Stimulated activated CD8-positive, alpha-beta memory T cell treated with anti-CD3 and anti-CD28 coated beads, Interleukin-7, amount 100 ng/mL, for 4 hours (primary cell): ENCODE data around the gene KCNA5.

Experiments used
- DNase-seq, 2 donors: peaks; one replicate each; pipeline ENCODE4 v3.0.0-alpha.2; 2020; ENCODE audit warnings: low read depth in 2 of 2

The KCNA5 gene

DNA sequence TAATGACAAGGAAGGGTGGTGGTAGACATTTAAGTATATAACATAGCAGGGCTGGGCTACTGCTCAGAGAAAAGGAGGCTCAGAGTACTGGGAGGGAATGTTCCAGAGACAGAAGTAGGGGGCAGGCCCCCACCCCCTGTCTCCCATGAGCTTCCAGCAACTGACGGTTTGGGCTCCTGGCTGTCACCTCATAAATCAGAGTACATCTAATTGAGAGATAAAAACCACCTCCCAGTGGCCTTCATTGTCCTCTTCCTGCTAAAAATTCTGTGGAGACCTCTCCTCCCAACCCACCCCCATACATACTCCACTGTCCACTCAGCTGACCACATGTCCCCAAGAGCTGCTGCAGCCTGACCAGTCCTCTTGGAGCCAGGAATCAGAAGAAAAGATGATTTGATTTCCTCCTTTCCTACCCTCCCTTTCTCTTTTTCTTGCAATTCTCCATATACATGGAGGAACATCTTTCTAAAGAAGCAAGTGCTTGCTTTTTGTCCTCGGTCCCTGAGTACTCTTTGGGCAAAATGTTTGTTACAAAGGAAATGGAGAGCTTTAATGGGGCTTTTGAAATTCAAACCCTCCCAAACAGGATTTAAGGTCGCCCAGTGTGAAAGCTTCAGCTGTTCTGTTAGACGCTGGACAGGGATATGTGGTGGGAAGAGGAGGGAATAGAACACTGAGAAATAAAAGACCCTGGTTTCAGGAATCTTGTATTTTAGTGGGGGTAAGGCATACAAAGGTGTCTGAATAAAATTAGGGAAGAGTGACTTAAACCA, 16.4 kb upstream of the KCNA5 start:
- DNase-seq: no peak

DNA sequence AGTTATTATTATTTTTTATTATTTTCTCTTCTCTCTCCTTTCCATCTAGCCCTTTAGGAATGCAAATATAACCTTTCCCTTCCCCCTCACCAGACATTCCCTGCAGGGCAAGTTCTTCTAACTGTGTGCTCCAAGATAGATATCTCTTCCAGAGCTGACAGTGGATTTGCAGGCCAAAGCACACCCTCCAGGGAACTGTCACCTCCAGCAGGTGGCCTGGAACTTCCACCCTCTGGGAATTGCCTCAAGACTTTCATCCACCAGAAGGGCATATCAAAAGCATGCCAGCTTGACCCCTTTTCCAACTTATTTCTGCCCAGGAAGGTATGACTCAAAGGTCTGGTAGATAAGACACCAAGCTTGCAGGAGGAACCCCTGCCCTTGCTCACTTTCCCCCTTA, 13.6 kb upstream of the KCNA5 start:
- no peak for DNase-seq

DNA sequence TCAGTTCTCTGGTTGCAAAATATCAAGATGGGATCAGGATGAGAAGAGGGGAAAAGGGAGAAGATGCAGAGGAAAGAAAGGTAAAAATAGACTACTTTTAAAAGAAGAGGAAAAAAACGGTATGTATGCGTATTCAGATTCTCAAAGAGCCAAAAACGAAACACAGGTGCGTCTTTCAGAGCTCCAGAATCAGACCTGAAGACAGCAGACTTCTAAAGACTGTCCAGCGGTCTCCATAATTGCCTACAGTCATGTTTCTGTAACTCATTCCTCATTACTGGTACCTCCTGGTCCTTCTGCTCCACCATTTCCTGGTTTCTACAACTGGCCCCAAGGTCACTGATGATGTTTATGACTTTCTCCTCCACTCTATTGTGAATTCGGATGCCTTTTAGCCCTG, 12.4 kb upstream of the KCNA5 start:
- no peak for DNase-seq

DNA sequence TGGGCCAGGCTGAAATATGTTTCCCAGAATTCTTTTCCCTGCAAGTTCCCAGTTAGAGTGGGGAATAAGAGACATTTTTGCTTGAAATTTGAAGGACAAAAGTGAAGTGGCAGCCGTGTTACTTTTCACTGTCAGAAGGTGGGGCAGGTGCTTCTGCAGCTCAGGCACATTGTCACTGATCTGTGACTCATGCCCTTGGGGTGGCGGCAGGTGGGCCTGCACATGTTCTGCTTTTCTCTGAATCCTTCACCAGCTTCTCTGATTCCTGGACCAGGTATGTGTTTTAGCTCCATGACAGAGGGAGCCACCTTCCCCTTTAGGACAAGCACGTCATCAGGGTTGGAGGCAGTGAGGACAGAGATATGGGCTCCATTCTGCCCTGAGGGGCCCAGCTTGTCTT, 11.7 kb upstream of the KCNA5 start:
- DNase-seq: no peak

DNA sequence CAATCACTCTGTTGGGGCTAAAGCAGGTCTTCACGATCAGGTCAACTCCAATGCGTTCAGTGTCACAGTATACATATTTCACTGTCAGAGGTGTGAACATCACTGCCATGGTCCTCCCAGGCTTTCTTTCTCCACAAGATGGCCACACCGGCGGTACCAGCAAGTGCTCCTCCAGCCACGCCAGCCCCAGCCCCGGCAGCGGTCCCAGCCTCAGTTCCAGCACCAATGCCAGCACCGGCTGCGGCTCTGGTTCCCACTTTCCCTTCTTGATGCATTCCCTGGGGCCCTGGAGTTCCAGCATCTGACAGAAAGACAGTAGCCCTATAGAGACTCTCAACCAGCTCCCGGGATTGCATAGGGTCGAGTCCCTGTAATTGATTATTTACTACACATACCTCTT, 10.9 kb upstream of the KCNA5 start:
- no peak for DNase-seq

DNA sequence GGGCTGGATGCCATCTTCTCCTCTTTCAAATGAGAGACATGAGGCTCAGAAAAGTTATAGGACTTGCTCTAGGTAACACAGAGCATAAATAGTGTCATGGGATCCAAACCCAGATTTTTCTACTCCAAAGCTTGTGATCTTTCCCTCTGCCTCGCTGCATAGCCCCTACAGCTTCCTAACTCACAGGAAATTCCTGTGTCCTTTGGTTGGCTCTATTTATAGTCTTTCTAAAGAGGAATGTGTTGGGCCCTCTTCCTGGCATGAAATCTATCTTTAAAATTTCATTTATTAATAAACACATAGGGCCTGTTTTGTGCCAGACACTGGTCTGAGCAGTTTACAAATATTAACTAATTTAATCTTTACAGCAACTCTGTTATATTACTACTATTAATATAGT, 9.8 kb upstream of the KCNA5 start:
- no peak for DNase-seq

DNA sequence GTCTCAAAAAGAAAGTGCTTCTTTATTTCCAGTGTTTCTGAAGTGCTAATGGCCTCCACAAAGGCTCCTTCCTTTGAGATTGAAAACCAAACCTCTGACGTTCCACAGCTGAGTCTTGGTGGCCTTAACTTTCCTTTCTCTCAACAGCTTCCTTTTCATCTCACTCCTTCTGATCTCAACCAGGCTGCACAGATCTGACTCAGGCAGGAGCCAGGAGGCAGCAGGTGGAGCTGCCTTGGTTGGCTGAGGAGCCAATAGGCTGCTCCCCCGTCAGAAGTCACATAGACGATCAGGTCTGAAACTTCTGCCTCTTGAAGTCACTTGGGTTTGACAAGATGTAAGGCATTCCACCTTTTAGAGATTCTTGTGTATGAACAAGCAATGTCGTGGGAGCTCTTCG, 9.1 kb upstream of the KCNA5 start:
- DNase-seq: no peak

DNA sequence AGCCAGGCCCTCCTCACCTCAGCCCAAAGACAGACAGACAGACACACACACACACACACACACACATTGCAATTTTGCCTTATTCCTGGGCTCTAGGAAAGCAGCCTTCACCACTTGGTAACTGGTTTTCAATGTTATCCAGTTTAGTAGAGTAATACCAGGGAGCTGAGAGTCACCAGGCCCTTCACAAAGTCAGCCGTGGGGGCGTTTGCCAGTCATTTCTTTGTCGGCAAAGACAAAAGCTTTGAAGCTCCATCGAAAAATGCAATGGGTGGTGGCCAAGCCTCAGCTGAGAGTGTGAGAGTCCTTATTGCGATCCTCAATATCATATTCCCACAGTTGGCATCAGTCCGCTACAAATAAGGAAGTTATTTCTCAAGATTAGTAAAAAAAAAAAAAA, 8.1 kb upstream of the KCNA5 start:
- no peak for DNase-seq

DNA sequence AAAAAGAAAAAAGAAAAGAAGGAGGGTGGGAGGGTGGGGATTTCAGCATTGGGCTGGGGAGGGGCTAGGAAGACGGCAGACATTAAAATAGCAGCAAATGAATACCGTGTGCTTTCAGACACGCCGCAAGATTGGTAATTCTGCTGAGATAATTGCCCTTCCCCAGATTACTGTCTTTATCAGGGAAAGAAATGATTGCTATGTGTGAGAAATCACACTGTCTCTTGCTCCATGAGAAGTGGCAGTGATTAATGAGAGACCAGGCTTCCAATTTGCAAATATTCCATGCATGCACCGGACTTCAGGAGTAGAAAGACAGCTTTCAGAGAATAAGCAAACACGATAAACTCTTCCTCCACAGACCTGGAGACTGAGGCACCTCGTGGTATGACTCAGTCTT, 7.6 kb upstream of the KCNA5 start:
- no peak for DNase-seq

DNA sequence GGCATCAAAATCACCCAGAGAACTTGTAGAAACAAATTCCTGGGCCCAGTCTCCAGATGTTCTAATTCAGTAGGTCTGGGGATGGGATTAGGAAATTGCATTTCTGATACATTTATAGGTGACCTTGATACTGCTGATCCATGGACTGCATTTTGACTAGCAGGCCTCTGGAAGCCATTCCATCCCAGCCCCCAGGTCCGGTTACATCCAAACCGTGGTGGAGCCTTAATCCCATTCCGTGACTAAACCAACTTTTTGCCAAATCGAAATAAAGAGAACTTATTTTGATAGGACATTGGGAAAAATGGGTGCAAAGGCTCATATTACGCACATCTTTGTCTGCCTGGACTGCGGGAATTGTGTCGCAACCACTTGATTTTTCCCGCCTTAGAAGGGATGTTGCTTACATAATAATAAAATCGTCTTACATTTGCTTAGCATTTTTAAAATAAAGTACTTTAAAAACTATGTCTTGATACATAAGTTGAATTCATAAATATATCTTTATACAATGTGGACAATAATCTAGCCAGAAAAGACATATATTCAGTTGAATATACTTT, 5.8 kb upstream of the KCNA5 start:
- no peak for DNase-seq

DNA sequence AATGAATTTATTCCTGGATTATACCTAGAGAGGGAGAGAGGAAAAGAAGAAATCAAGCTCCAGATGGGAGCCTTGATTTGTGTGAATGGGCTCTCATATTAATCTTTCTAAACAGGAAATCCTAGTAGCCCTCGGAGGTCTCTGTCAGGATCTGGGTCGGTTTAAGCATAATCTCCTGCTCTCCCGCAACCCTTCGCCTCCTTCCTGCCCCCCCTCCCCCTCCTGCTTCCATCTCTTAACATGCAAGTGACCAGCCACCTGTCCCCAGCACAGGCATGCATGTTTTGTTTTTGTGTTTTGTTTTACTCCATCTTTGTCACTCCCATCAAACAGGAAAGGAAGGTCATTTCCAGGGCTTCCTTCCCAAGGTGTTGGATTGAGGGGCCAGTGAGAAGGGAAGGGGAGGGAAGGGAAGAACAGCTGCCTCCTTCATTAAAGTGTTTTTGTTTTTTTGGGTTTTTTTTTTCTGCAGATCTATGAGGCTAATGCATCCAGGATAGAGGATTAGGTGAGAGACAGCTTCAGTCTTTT, 4.8 kb upstream of the KCNA5 start:
- DNase-seq: no peak

DNA sequence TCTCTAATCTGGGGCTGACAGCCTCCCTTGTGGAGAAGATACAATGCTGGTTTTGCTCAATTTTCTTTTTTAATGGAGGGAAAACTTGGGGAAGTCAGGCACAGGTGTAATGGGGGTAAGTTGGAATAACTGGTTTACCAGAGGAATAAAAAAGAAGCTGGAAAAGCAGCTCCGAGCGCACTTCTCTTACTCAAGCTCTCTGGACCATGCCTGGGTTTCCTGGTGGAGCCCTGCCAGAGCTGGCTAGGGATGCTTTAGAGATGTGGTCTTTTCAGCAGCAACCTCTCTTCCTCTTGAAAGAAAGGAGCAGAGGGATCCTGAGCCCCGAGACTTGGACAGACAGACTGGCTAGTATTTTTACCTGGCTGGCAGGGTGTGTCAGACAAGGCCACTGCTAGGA, 3.9 kb upstream of the KCNA5 start:
- DNase-seq: no peak

DNA sequence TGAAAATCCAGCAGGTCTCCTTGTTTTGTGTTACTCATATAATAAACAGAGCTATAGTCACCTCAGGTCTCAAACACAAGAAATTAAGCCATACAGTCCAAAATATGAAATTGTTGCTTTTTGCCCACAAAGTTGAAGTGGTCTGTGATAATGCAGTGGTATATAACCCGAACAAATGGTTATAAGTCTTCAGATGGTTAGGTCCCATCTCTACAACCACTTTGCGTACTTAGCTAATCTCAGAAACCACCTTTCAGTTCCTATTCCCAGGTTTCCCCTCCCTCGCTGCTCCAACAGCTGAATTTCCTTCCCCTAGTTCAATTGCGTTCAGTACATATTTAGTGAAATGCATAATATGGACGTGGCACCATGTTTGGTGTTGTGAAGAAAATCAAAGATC, 3.3 kb upstream of the KCNA5 start:
- DNase-seq: no peak

DNA sequence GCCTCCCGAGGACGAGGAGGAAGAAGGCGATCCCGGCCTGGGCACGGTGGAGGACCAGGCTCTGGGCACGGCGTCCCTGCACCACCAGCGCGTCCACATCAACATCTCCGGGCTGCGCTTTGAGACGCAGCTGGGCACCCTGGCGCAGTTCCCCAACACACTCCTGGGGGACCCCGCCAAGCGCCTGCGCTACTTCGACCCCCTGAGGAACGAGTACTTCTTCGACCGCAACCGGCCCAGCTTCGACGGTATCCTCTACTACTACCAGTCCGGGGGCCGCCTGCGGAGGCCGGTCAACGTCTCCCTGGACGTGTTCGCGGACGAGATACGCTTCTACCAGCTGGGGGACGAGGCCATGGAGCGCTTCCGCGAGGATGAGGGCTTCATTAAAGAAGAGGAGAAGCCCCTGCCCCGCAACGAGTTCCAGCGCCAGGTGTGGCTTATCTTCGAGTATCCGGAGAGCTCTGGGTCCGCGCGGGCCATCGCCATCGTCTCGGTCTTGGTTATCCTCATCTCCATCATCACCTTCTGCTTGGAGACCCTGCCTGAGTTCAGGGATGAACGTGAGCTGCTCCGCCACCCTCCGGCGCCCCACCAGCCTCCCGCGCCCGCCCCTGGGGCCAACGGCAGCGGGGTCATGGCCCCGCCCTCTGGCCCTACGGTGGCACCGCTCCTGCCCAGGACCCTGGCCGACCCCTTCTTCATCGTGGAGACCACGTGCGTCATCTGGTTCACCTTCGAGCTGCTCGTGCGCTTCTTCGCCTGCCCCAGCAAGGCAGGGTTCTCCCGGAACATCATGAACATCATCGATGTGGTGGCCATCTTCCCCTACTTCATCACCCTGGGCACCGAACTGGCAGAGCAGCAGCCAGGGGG, 979 bp downstream of the KCNA5 start:
- DNase-seq: no peak

DNA sequence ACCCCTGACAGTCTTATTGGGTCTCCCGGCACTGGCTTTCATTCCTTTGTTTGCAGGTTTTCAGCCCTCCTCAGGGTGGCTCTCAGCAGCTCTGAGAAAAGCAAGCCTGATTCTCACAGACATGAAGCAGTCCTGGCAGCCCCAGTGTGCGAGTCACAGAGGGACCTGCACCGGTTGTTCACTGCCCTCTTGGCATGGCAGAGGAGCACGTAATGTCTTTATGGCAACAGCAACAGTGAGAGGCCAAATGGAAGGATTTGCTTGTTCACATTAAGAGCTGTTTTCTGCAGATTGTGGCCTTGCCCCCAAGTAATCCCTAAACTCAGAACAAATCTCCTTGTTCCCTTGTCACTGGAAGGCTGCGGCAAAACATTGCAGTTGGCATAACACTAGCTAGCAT, 3.4 kb downstream of the KCNA5 start:
- no peak for DNase-seq

DNA sequence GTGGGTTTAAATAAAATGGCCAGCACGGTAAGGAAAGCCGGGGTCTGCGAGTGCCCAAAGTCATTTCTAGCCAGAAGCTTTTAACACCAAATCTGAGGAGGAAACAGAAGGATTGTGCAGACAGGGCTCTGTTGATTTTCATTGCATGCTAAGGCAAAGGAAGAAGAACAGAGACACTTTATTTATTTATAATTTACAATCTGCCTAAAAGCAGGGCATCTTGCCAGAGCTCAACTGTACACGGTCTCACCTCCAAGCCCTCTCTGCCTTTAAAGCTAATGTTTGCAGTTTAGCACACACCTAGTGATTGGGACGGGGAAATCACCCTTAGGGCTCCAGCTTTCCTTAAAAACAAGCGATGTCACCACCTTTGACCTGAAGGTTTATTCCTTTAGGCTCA, 4.0 kb downstream of the KCNA5 start:
- DNase-seq: no peak

DNA sequence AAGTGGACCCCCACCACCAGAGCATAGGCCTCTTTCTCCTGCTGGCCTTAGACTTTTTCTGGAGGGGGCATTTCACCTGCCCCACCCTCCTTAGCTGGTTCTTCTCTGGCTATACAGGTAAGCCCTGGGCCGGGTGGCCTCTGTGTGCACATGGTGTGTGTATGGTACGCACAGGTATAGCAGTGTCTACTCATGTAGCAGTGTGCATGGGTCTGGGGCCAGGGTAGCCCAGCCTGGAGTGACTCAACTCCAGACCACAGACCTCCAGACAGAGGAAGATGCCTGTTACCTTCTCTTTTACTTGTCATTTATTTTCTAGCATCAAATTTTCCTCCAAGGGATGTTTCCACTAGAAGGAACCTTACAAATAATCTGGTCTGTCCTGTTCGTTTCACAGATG, 6.9 kb downstream of the KCNA5 start:
- DNase-seq: no peak

DNA sequence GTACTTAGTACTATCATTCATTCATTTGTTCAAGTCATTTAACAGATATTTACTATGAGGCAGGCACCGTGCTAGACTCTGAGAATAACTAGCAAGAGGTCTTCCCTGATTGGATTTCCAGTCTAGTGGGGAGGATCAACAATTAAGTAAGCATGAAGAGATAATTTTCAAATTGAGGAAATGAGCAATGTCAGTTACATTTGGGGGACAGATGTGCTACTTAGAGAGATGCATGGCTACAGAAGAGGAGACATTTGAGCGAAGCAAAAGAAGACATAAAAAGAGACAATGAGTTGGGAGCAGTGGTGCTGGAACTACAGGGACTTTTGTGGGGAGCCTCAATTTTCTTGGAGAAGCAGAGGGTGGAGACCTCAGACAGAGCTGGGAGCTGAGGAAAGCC, 7.7 kb downstream of the KCNA5 start:
- DNase-seq: no peak

DNA sequence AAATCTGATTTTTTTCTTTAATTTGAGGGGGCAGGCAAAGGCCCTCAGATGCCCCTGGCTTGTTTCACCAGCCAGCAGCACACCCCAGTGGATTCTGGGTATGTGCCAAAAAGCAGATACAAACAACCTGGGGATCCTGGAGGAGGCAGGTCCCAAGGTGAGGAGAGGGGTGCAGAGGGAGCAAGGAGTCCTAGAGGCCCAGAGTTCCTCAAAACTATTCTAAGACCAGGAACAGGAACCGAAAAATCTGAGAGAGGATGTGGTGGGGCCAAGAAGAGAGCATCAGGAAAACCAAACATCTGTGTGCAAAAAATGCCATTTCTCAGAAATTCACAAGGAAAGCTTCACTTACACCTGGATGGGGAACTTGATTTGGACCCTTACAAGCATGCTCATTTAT, 8.2 kb downstream of the KCNA5 start:
- DNase-seq: no peak

DNA sequence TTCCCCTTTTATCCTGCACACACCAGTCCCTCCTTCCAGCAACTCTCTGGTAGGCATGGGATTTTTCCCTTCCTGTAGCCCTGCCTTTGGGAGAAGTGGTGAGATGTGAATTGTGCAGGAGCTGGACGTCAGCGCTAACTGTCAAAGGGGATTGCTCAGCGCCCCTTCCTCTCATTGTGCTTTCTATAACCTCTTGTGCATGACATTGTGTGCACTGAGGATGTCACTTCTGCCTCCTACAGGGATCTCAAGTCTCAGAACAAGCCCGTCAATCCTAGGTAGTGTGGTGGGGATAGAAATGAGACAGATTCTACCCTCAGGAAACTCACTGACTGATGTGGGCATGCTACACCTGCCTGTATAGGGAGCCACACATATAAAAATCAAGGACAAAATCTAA, 8.7 kb downstream of the KCNA5 start:
- no peak for DNase-seq

DNA sequence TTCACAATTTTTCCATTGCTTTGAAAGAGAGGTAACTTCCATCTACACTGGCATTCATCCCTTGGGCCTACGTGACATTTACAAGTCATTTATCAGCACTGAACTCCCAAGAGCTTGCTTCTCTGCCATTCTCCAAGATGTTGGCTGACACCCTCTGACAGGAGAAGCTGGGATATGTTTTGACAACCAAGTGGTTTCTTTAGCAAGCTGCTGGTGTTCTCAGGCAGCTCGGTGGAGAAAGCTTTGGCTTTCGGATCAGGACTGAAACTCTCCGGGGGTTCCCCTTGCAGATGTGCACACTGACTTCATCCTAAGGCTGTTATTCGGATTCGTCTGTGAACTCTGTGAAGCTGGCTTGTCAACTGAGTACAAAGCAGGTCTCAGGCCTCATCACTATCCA, 15.7 kb downstream of the KCNA5 start:
- no peak for DNase-seq

DNA sequence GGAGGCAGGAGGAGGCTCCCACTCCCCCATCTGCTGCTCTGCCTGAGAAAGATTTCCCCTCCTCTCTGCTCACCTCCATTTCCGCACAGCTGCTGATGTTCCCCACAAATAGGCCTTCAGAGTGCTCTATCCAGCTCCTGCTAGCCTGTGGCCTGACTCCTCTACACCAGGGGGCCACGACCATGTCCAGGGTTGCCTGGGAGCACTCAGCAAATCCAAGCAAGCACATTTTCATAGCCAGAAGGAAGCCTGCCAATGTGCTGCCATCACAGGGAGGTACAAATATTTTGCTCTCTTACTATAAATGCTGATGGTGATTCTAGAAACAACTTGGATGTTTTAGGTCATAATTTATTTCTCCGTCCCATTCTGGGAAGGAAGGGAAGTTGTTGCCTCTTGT, 17.3 kb downstream of the KCNA5 start:
- DNase-seq: no peak

DNA sequence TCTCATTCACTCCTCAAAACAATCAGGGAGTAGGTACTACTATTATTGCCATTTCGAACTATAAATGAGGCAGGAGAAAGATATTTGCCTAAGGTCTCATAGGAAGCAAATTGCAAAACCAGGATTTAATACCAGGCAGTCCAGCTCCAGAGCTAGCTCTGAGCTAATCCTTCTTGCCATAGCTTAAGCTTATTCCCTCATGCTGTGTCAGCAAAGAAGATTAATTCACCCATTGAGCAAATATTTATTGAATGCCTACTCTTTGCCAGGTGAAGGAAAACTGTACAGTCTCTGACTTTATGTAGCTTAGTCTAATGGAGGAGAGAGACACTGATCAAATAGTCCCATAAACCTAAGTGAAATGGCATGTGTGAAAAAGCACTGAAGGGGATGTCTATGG, 19.5 kb downstream of the KCNA5 start:
- no peak for DNase-seq
